ENCODE results near the gene MR1. TPM values are rescaled to one million over a fixed set of nuclear protein-coding genes. Genes with fewer than 3 reads are reported as not detected.
A peak's percentile ranks its signal among the peaks of the same experiment; 100 is the strongest.

The MR1 gene
- total RNA-seq, 4 donors from 2014 or later: 4.0 to 9.7 (median 6.0) TPM

DNA sequence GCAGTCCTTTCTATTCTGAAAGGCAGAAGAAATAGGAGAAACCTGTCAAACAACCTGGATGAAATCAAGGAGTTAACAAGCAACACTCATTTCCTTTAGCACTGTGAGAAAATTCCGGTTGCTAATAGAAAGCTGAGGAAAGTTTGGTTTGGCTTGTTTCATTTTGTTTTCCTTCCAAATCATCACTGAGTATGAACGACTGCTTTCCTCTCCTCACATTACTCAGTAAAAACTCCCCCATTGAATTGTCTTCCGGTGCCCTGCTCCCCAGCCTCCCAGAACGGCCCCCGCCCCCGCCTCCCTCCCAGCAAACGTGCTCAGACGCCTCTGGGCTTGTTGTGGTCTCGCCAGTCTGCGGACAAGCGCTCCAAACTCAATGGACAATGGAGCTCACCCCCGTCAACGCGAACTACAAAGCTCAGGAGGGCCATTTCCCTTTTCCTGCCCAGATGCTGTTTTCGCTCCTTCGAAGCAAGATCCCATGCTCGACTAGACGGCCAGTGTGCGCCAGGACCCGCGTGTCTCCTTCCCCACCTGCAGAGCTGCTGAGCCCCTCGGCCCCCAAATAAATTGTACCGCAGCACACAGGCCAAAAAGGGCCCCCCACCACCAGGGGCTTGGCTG is 11.9 kb upstream of the MR1 start:
- peaks cover 0 to 31% (median 6%) of the 10 kb centered on the region in 4 donors for H3K4me1 ChIP-seq
- TF ChIP-seq CTCF (IDR thresholded peaks at IDR 0.05) (peak in 1 of 6 experiments; percentile 4), POLR2A (IDR thresholded peaks at IDR 0.05) (no peak)
- peak overlapping the region; percentile 88 to 92 (median 88) for H3K27ac ChIP-seq
- no peaks in the 10 kb centered on the region for H3K36me3 ChIP-seq
- H3K4me3 ChIP-seq: peak overlapping the region; percentile 81 to 98 (median 90)
- H3K27me3 ChIP-seq: no peaks in the 10 kb centered on the region
- DNase-seq: peak; percentile 69 to 70 (median 69)
- no peaks in the 10 kb centered on the region for H3K9me3 ChIP-seq

DNA sequence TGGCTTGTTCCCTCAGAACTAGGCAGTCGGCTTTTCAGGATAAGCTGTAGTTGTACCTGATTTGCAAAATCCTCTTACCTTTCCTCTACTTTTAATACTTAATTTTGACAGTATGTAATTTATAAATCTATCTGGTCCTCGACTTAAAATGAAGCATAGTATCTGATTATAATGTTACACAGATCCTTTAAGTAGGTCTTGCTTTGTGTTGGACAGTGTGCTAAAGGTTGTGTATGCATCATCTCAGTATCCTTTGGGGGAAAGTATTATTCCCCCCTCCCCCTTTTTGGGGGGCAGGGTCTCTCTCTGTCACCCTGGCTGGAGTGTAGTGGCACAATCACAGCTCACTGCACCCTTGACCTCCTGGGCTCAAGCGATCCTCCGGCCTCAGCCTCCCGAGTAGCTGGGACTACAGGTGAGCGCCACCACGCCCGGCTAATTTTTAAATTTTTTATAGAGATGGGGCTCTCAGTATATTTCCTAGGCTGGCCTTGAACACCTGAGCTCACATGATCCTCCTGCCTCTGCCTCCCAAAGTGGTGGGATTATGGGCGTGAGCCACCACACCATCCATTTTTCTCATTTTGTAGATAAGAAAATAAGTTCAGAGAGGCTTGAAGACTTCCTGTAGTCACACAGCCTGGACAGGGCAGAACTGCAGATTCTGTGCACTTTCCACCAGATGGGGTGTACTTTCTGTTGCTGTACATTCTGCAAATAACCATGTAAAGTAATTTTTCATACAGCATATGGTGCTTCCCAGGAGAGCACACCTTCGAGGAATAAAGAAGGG is 10.3 kb upstream of the MR1 start:
- Histone ChIP-seq H3K27ac (peak overlapping the region in 3 of 4 donors; percentile 58 to 89 (median 88)), H3K27me3 (no peaks in the 10 kb centered on the region), H3K36me3 (no peaks in the 10 kb centered on the region), H3K4me3 (peak overlapping the region; percentile 81 to 98 (median 90)), H3K4me1 (peaks cover 0 to 31% (median 6%) of the 10 kb centered on the region in 4 donors), H3K9me3 (no peaks in the 10 kb centered on the region)
- TF ChIP-seq POLR2A (IDR thresholded peaks at IDR 0.05) (no peak), CTCF (IDR thresholded peaks at IDR 0.05) (peak in 1 of 6 experiments; percentile 14)
- no peak for DNase-seq

GRCh38 chr1:181028196-181028595 is 5.6 kb upstream of the MR1 start:
- Histone ChIP-seq H3K9me3 (no peaks in the 10 kb centered on the region), H3K36me3 (no peaks in the 10 kb centered on the region), H3K27ac (no peak overlapping the region), H3K27me3 (no peaks in the 10 kb centered on the region), H3K4me3 (no peak overlapping the region), H3K4me1 (peaks cover 0 to 15% (median 2%) of the 10 kb centered on the region in 4 donors)
- no peak for TF ChIP-seq CTCF (IDR thresholded peaks at IDR 0.05)
- TF ChIP-seq POLR2A (IDR thresholded peaks at IDR 0.05): no peak
- DNase-seq: no peak

GRCh38 chr1:181028615-181029014 is 5.2 kb upstream of the MR1 start:
- Histone ChIP-seq H3K27ac (no peak overlapping the region), H3K4me3 (no peak overlapping the region), H3K9me3 (no peaks in the 10 kb centered on the region), H3K4me1 (peaks cover 0 to 12% (median 3%) of the 10 kb centered on the region in 4 donors), H3K36me3 (no peaks in the 10 kb centered on the region), H3K27me3 (no peaks in the 10 kb centered on the region)
- no peak for TF ChIP-seq POLR2A (IDR thresholded peaks at IDR 0.05)
- TF ChIP-seq CTCF (IDR thresholded peaks at IDR 0.05): no peak
- DNase-seq: no peak

GRCh38 chr1:181032535-181032934 is 1.2 kb upstream of the MR1 start:
- H3K4me1 ChIP-seq: peaks cover 6 to 36% (median 7%) of the 10 kb centered on the region in 4 donors
- no peak for DNase-seq
- H3K27me3 ChIP-seq: no peaks in the 10 kb centered on the region
- no peak for TF ChIP-seq CTCF (IDR thresholded peaks at IDR 0.05)
- TF ChIP-seq POLR2A (IDR thresholded peaks at IDR 0.05): no peak
- no peaks in the 10 kb centered on the region for H3K36me3 ChIP-seq
- no peaks in the 10 kb centered on the region for H3K9me3 ChIP-seq
- H3K27ac ChIP-seq: peak overlapping the region; percentile 79 to 95 (median 88)
- H3K4me3 ChIP-seq: no peak overlapping the region

Measured in Peyer's patch (tissue), 4 donors.